ENCODE results near the gene ZMIZ2.
"Not testable (repeated sequence)": the region's sequence is repeated elsewhere in the genome, so short reads cannot be mapped to it uniquely, and the experiment has no call there.

Gene ZMIZ2

GRCh38 chr7:44716205-44716604 lies 32.4 kb upstream of the ZMIZ2 start:
- no peaks in the 10 kb centered on the region for H3K36me3 ChIP-seq (ENCODE audit: low read depth)
- TF ChIP-seq CTCF (IDR thresholded peaks at IDR 0.05; ENCODE audit: poor library complexity, severe bottlenecking) = no peak
- H3K27ac ChIP-seq (ENCODE audit: poor library complexity, severe bottlenecking) = no peak overlapping the region
- no peak for ATAC-seq (ENCODE audit: low read depth)
- no peak overlapping the region for H3K4me3 ChIP-seq (ENCODE audit: severe bottlenecking)
- no peaks in the 10 kb centered on the region for H3K27me3 ChIP-seq (ENCODE audit: insufficient read depth, poor library complexity, severe bottlenecking)
- H3K9me3 ChIP-seq (ENCODE audit: severe bottlenecking) = no peaks in the 10 kb centered on the region
- peaks cover 7% of the 10 kb centered on the region for H3K4me1 ChIP-seq (ENCODE audit: insufficient read depth, poor library complexity, severe bottlenecking)
- no peak for DNase-seq (ENCODE audit: low spot score)

DNA sequence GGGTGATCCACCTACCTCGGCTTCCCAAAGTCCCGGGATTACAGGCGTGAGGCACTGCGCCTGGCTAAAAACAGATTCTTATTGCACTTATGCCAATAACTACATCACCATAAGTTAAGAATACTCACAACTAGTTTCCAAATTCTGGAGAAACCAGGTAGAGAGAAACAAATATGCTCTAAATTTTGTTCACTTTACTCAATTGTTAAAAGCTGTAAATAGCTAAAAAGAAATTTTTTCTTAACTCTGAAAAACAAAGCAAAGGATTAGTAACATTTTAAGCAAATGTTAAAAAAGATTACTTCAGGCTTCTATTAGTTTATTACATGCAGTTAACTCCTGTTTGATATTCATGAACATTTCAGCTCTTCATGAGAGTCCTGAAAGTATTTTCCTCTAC lies 28.3 kb upstream of the ZMIZ2 start:
- DNase-seq (ENCODE audit: low spot score) = no peak
- H3K36me3 ChIP-seq (ENCODE audit: low read depth) = no peaks in the 10 kb centered on the region
- no peak for TF ChIP-seq CTCF (IDR thresholded peaks at IDR 0.05; ENCODE audit: poor library complexity, severe bottlenecking)
- no peaks in the 10 kb centered on the region for H3K9me3 ChIP-seq (ENCODE audit: severe bottlenecking)
- H3K4me1 ChIP-seq (ENCODE audit: insufficient read depth, poor library complexity, severe bottlenecking) = no peaks in the 10 kb centered on the region
- H3K27me3 ChIP-seq (ENCODE audit: insufficient read depth, poor library complexity, severe bottlenecking) = no peaks in the 10 kb centered on the region
- H3K27ac ChIP-seq (ENCODE audit: poor library complexity, severe bottlenecking) = no peak overlapping the region
- H3K4me3 ChIP-seq (ENCODE audit: severe bottlenecking) = no peak overlapping the region
- ATAC-seq (ENCODE audit: low read depth) = no peak

GRCh38 chr7:44724276-44724675 lies 24.4 kb upstream of the ZMIZ2 start:
- ATAC-seq (ENCODE audit: low read depth) = no peak

GRCh38 chr7:44726250-44726649 lies 22.4 kb upstream of the ZMIZ2 start:
- DNase-seq (ENCODE audit: low spot score); H3K27ac ChIP-seq (ENCODE audit: poor library complexity, severe bottlenecking); ATAC-seq (ENCODE audit: low read depth); H3K27me3 ChIP-seq (ENCODE audit: insufficient read depth, poor library complexity, severe bottlenecking); H3K9me3 ChIP-seq (ENCODE audit: severe bottlenecking); H3K36me3 ChIP-seq (ENCODE audit: low read depth); H3K4me3 ChIP-seq (ENCODE audit: severe bottlenecking): not testable (repeated sequence)
- H3K4me1 ChIP-seq (ENCODE audit: insufficient read depth, poor library complexity, severe bottlenecking) = peaks cover 12% of the 10 kb centered on the region

More at GRCh38 chr7:44724276-44724675, 24.4 kb upstream of the ZMIZ2 start:
- Histone ChIP-seq H3K27ac (ENCODE audit: poor library complexity, severe bottlenecking) (no peak overlapping the region), H3K9me3 (ENCODE audit: severe bottlenecking) (no peaks in the 10 kb centered on the region), H3K36me3 (ENCODE audit: low read depth) (no peaks in the 10 kb centered on the region), H3K4me3 (ENCODE audit: severe bottlenecking) (no peak overlapping the region), H3K4me1 (ENCODE audit: insufficient read depth, poor library complexity, severe bottlenecking) (peaks cover 12% of the 10 kb centered on the region), H3K27me3 (ENCODE audit: insufficient read depth, poor library complexity, severe bottlenecking) (no peaks in the 10 kb centered on the region)
- TF ChIP-seq CTCF (IDR thresholded peaks at IDR 0.05; ENCODE audit: poor library complexity, severe bottlenecking) = no peak
- no peak for DNase-seq (ENCODE audit: low spot score)

GRCh38 chr7:44727158-44727936 lies 21.3 kb upstream of the ZMIZ2 start:
- H3K4me1 ChIP-seq (ENCODE audit: insufficient read depth, poor library complexity, severe bottlenecking) = peaks cover 12% of the 10 kb centered on the region
- TF ChIP-seq CTCF (IDR thresholded peaks at IDR 0.05; ENCODE audit: poor library complexity, severe bottlenecking) = no peak
- DNase-seq (ENCODE audit: low spot score) (no peak), ATAC-seq (ENCODE audit: low read depth) (peak; percentile 93)
- H3K36me3 ChIP-seq (ENCODE audit: low read depth) = no peaks in the 10 kb centered on the region
- no peaks in the 10 kb centered on the region for H3K9me3 ChIP-seq (ENCODE audit: severe bottlenecking)
- no peaks in the 10 kb centered on the region for H3K27me3 ChIP-seq (ENCODE audit: insufficient read depth, poor library complexity, severe bottlenecking)
- H3K4me3 ChIP-seq (ENCODE audit: severe bottlenecking) = no peak overlapping the region
- peak overlapping the region; percentile 62 for H3K27ac ChIP-seq (ENCODE audit: poor library complexity, severe bottlenecking)

Measured in RWPE2 (cell line).